ENCODE measurements around the gene HIBCH. TPM values are rescaled to one million over a fixed set of nuclear protein-coding genes. Genes with fewer than 3 reads are reported as not detected.

Gene HIBCH
- total RNA-seq, 1 donor from 2014 or later: 16.3 TPM

DNA sequence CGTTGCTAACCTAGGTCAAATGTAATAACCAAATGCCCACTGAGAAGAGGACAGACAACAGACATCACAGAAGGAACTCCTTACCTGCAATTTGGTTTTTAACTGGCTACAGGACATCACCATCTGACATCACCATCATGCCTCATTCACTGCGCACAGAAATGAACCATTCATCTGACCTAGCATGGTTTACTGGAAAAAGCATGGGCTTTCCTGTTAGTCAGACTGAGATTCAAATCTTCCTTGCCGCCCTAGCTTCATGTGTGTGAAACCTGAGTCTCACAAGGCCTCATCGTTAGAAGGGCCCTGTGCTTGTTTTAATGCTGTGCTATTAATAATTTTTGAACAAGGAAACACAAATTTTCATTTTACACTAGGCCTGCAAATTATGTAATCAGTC is 1.1 kb upstream of the HIBCH start:
- FAIRE-seq (no peak), DNase-seq (ENCODE audit: low read depth) (no peak)
- Mint-ChIP-seq H3K36me3 (ENCODE audit: low read depth, unreplicated experiment) (no peaks in the 10 kb centered on the region), H3K9me3 (ENCODE audit: unreplicated experiment) (no peaks in the 10 kb centered on the region), H3K4me3 (ENCODE audit: unreplicated experiment) (peak overlapping the region; percentile 97), H3K27me3 (ENCODE audit: low read depth, unreplicated experiment) (no peaks in the 10 kb centered on the region), H3K27ac (ENCODE audit: unreplicated experiment) (peak overlapping the region; percentile 11), H3K4me1 (ENCODE audit: low read depth, unreplicated experiment) (peaks cover 4% of the 10 kb centered on the region)
- TF ChIP-seq EZH2 (IDR thresholded peaks at IDR 0.05; ENCODE audit: insufficient read depth, low read length): no peak
- TF ChIP-seq, protein P1, sequence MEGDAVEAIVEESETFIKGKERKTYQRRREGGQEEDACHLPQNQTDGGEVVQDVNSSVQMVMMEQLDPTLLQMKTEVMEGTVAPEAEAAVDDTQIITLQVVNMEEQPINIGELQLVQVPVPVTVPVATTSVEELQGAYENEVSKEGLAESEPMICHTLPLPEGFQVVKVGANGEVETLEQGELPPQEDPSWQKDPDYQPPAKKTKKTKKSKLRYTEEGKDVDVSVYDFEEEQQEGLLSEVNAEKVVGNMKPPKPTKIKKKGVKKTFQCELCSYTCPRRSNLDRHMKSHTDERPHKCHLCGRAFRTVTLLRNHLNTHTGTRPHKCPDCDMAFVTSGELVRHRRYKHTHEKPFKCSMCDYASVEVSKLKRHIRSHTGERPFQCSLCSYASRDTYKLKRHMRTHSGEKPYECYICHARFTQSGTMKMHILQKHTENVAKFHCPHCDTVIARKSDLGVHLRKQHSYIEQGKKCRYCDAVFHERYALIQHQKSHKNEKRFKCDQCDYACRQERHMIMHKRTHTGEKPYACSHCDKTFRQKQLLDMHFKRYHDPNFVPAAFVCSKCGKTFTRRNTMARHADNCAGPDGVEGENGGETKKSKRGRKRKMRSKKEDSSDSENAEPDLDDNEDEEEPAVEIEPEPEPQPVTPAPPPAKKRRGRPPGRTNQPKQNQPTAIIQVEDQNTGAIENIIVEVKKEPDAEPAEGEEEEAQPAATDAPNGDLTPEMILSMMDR (IDR thresholded peaks at IDR 0.05; ENCODE audit: insufficient read depth, low read depth, low read length): no peak
- H3K79me2 ChIP-seq (ENCODE audit: insufficient read depth, low read length): peaks cover 30% of the 10 kb centered on the region
- H3K4me1 ChIP-seq (ENCODE audit: insufficient read depth, low read length): peaks cover 7% of the 10 kb centered on the region
- no peaks in the 10 kb centered on the region for H3K27me3 ChIP-seq (ENCODE audit: insufficient read depth, low read length)
- no peaks in the 10 kb centered on the region for H3K9me3 ChIP-seq (ENCODE audit: insufficient read depth, low read depth, low read length)
- peak overlapping the region; percentile 85 for H2AFZ ChIP-seq (ENCODE audit: low read depth, low read length)
- H4K20me1 ChIP-seq (ENCODE audit: insufficient read depth, low read length): no peaks in the 10 kb centered on the region
- H3K4me2 ChIP-seq (ENCODE audit: low read length): peak overlapping the region; percentile 99
- no peak overlapping the region for H3K9ac ChIP-seq (ENCODE audit: low read length)
- H3K36me3 ChIP-seq (ENCODE audit: insufficient read depth, low read length): no peaks in the 10 kb centered on the region
- H3K4me3 ChIP-seq (ENCODE audit: insufficient read depth, low read depth, low read length): no peak overlapping the region
- no peak overlapping the region for H3K27ac ChIP-seq (ENCODE audit: low read depth, low read length)

DNA sequence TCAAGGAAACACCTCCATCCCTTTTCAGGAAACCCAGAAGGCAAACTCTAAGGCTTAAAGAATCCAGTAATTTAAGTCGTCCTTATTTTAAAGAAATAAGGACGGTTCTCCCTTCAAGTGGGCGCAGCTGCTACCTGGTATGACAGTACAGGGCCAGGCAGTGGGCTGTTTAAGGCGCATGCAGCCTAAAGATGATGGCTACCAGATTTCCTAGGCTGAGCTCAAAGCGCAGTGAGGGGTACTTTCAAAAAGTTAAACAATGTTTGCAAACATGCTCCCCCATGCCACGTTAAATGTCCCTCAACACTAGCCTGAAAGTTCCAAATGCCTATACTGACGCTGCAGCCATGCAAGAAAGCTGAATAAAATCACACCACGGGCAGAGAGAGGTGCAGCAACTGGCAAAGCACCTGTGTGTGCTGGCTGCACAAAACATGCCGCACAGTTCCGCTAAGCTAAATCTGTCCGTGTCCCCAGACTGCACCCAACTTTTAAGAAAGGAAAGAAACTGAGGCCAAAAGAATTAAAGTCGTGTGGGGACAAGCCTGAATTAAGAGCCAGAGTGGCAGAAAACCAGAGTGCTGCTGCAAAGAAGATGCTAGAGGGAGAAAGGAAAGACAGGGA is 583 bp downstream of the HIBCH start:
- no peak for TF ChIP-seq EZH2 (IDR thresholded peaks at IDR 0.05; ENCODE audit: insufficient read depth, low read length)
- TF ChIP-seq, protein P1 (IDR thresholded peaks at IDR 0.05; ENCODE audit: insufficient read depth, low read depth, low read length): no peak
- H3K27me3 Mint-ChIP-seq (ENCODE audit: low read depth, unreplicated experiment): no peaks in the 10 kb centered on the region
- H3K36me3 Mint-ChIP-seq (ENCODE audit: low read depth, unreplicated experiment): no peaks in the 10 kb centered on the region
- Histone ChIP-seq H3K36me3 (ENCODE audit: insufficient read depth, low read length) (no peaks in the 10 kb centered on the region), H3K27ac (ENCODE audit: low read depth, low read length) (peak overlapping the region; percentile 37), H3K4me1 (ENCODE audit: insufficient read depth, low read length) (peaks cover 10% of the 10 kb centered on the region), H3K9ac (ENCODE audit: low read length) (peak overlapping the region; percentile 90), H3K27me3 (ENCODE audit: insufficient read depth, low read length) (no peaks in the 10 kb centered on the region), H3K4me2 (ENCODE audit: low read length) (peak overlapping the region; percentile 99), H2AFZ (ENCODE audit: low read depth, low read length) (peak overlapping the region; percentile 85), H3K9me3 (ENCODE audit: insufficient read depth, low read depth, low read length) (no peaks in the 10 kb centered on the region), H3K4me3 (ENCODE audit: insufficient read depth, low read depth, low read length) (peak overlapping the region; percentile 98), H3K79me2 (ENCODE audit: insufficient read depth, low read length) (peaks cover 30% of the 10 kb centered on the region), H4K20me1 (ENCODE audit: insufficient read depth, low read length) (peaks cover 4% of the 10 kb centered on the region)
- no peaks in the 10 kb centered on the region for H3K9me3 Mint-ChIP-seq (ENCODE audit: unreplicated experiment)
- no peak for DNase-seq (ENCODE audit: low read depth)
- peaks cover 4% of the 10 kb centered on the region for H3K4me1 Mint-ChIP-seq (ENCODE audit: low read depth, unreplicated experiment)
- FAIRE-seq: no peak
- peak overlapping the region; percentile 95 for H3K27ac Mint-ChIP-seq (ENCODE audit: unreplicated experiment)
- H3K4me3 Mint-ChIP-seq (ENCODE audit: unreplicated experiment): peak overlapping the region; percentile 97

DNA sequence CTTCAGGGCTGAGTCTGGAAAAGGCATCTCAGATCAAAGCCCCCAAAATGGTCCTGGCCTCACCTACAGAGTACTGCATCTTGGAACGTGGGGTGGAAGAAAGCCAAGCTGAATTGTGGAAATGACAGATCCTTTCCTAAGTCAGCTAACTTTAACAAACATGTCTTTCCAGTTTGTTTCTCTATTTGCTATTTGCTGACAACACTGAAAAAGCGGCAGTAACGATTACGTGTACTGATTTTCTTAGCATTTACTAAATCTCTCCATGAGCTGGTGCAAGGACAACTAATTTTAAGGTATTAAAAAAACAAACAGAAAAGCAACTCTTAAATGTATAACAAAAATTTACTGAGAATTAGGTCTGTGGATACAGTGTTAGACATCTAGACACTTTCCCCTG is 1.1 kb downstream of the HIBCH start:
- H3K4me3 ChIP-seq (ENCODE audit: insufficient read depth, low read depth, low read length): peak overlapping the region; percentile 98
- peak overlapping the region; percentile 90 for H3K9ac ChIP-seq (ENCODE audit: low read length)
- peaks cover 4% of the 10 kb centered on the region for H3K4me1 Mint-ChIP-seq (ENCODE audit: low read depth, unreplicated experiment)
- no peaks in the 10 kb centered on the region for H3K36me3 ChIP-seq (ENCODE audit: insufficient read depth, low read length)
- peak overlapping the region; percentile 99 for H3K4me2 ChIP-seq (ENCODE audit: low read length)
- no peak overlapping the region for H2AFZ ChIP-seq (ENCODE audit: low read depth, low read length)
- no peaks in the 10 kb centered on the region for H3K9me3 Mint-ChIP-seq (ENCODE audit: unreplicated experiment)
- no peaks in the 10 kb centered on the region for H3K9me3 ChIP-seq (ENCODE audit: insufficient read depth, low read depth, low read length)
- H3K36me3 Mint-ChIP-seq (ENCODE audit: low read depth, unreplicated experiment): no peaks in the 10 kb centered on the region
- H3K27me3 Mint-ChIP-seq (ENCODE audit: low read depth, unreplicated experiment): no peaks in the 10 kb centered on the region
- FAIRE-seq (no peak), DNase-seq (ENCODE audit: low read depth) (no peak)
- no peaks in the 10 kb centered on the region for H3K27me3 ChIP-seq (ENCODE audit: insufficient read depth, low read length)
- H3K27ac Mint-ChIP-seq (ENCODE audit: unreplicated experiment): no peak overlapping the region
- H4K20me1 ChIP-seq (ENCODE audit: insufficient read depth, low read length): peaks cover 4% of the 10 kb centered on the region
- no peak for TF ChIP-seq EZH2 (IDR thresholded peaks at IDR 0.05; ENCODE audit: insufficient read depth, low read length)
- TF ChIP-seq, protein P1 (IDR thresholded peaks at IDR 0.05; ENCODE audit: insufficient read depth, low read depth, low read length): no peak
- H3K4me1 ChIP-seq (ENCODE audit: insufficient read depth, low read length): peaks cover 10% of the 10 kb centered on the region
- peak overlapping the region; percentile 97 for H3K4me3 Mint-ChIP-seq (ENCODE audit: unreplicated experiment)
- H3K79me2 ChIP-seq (ENCODE audit: insufficient read depth, low read length): peaks cover 33% of the 10 kb centered on the region
- H3K27ac ChIP-seq (ENCODE audit: low read depth, low read length): no peak overlapping the region

All from astrocyte (in vitro differentiated cells and primary cell).